HAP-1 (cell line): ENCODE results near the gene TRIM26.
"Not testable (repeated sequence)": the region's sequence is repeated elsewhere in the genome, so short reads cannot be mapped to it uniquely, and the experiment has no call there.

Experiments
- DNase-seq, 2 experiments: peaks; one replicate each; pipeline ENCODE4 v3.0.0-alpha.2; 2016 to 2020; ENCODE audit warnings: low spot score in 2 of 2
- H3K27me3 ChIP-seq: fragments of 250-450 bp; sonication (Bioruptor Pico); 2 replicates; pipeline ENCODE4 v1.5.1; 2020; ENCODE audit warnings: low read depth, mild to moderate bottlenecking, moderate library complexity
- H3K36me3 ChIP-seq: fragments of 250-450 bp; sonication (Bioruptor Pico); replicated peaks from 2 replicates; pipeline ENCODE4 v1.5.1; 2020; ENCODE audit warnings: mild to moderate bottlenecking
- H3K4me1 ChIP-seq: fragments of 250-450 bp; sonication (Bioruptor Pico); 2 replicates; pipeline ENCODE4 v1.5.1; 2020; ENCODE audit warnings: mild to moderate bottlenecking
- H3K4me3 ChIP-seq: fragments of 250-450 bp; sonication (Bioruptor Pico); 2 replicates; pipeline ENCODE4 v1.5.1; 2020; ENCODE audit warnings: mild to moderate bottlenecking, moderate library complexity
- H3K9me3 ChIP-seq: fragments of 250-450 bp; sonication (Bioruptor Pico); 2 replicates; pipeline ENCODE4 v1.5.1; 2020; ENCODE audit warnings: mild to moderate bottlenecking, moderate library complexity
- in situ Hi-C: fragments of 300-500 bp; cut with MboI; formaldehyde crosslinking; loops from 3 replicates; pipeline ENCODE4 v1.14.3; 2020; ENCODE audit warnings: low sequenced_read_pairs, inconsistent platforms, mixed read lengths

Gene TRIM26

GRCh38 chr6:30212865-30213666 is at the start of gene TRIM26:
Gene TRIM26 (minus strand): TSS chr6:30213406. CDS start chr6:30199103, 14,303 bp downstream.
- in situ Hi-C loops = loop anchor here (10.0 kb wide), 1 partner anchor 102 kb away; no protein-coding TSS in a partner anchor
- peaks cover 30% of the 10 kb centered on the region for H3K4me1 ChIP-seq

GRCh38 chr6:30260036-30260504 is 46.9 kb upstream of the TRIM26 start:
- in situ Hi-C loops = no loop called here
- DNase-seq = no peak
- Histone ChIP-seq H3K36me3 (peaks cover 5% of the 10 kb centered on the region; the same call in 1 of the 2 replicates), H3K9me3 (no peaks in the 10 kb centered on the region), H3K4me1 (peaks cover 2% of the 10 kb centered on the region; the same call in 1 of the 2 replicates), H3K4me3 (peak overlapping the region; percentile 75), H3K27me3 (no peaks in the 10 kb centered on the region)

More at GRCh38 chr6:30212865-30213666, at the start of gene TRIM26:
- Histone ChIP-seq H3K9me3 (no peaks in the 10 kb centered on the region), H3K27me3 (no peaks in the 10 kb centered on the region), H3K36me3 (peaks cover 3% of the 10 kb centered on the region; the same call in 1 of the 2 replicates), H3K4me3 (peak within 1 kb of the TSS; percentile 91)
- DNase-seq = peak; percentile 94 to 97

GRCh38 chr6:30259140-30260035 is 46.2 kb upstream of the TRIM26 start:
- no peaks in the 10 kb centered on the region for H3K9me3 ChIP-seq
- no peaks in the 10 kb centered on the region for H3K27me3 ChIP-seq
- H3K4me1 ChIP-seq = peaks cover 2% of the 10 kb centered on the region; the same call in 1 of the 2 replicates
- peak; percentile 77 to 83 for DNase-seq
- peak overlapping the region; percentile 75 for H3K4me3 ChIP-seq
- 0 out of 2 replicates have a peak, but pooled peaks cover 5% of the 10 kb centered on the region for H3K36me3 ChIP-seq
- in situ Hi-C loops = no loop called here

- no peaks in the 10 kb centered on the region for H3K9me3 ChIP-seq
- in situ Hi-C loops = no loop called here
- H3K4me3 ChIP-seq = no peak overlapping the region
- 0 out of 2 replicates have a peak, but pooled peaks cover 5% of the 10 kb centered on the region for H3K36me3 ChIP-seq
- DNase-seq = no peak
- no peaks in the 10 kb centered on the region for H3K27me3 ChIP-seq
- H3K4me1 ChIP-seq = peaks cover 2% of the 10 kb centered on the region; the same call in 1 of the 2 replicates
Measured at GRCh38 chr6:30258204-30258603, 45.0 kb upstream of the TRIM26 start.

- not testable (repeated sequence) for H3K9me3 ChIP-seq
Measured at GRCh38 chr6:30252417-30252816, 39.2 kb upstream of the TRIM26 start.

GRCh38 chr6:30244560-30244959 is 31.4 kb upstream of the TRIM26 start:
- H3K27me3 ChIP-seq = peaks cover 10% of the 10 kb centered on the region
- in situ Hi-C loops = loop anchor here (25.0 kb wide), 1 partner anchor 993 kb away; no protein-coding TSS in a partner anchor
- no peaks in the 10 kb centered on the region for H3K9me3 ChIP-seq
- H3K4me1 ChIP-seq = no peaks in the 10 kb centered on the region
- no peak overlapping the region for H3K4me3 ChIP-seq
- DNase-seq = no peak
- H3K36me3 ChIP-seq = no peaks in the 10 kb centered on the region

More at GRCh38 chr6:30252417-30252816, 39.2 kb upstream of the TRIM26 start:
- H3K36me3 ChIP-seq, H3K4me1 ChIP-seq, in situ Hi-C loops, H3K27me3 ChIP-seq, DNase-seq, H3K4me3 ChIP-seq: not testable (repeated sequence)

GRCh38 chr6:30238178-30238795 is 25.1 kb upstream of the TRIM26 start:
- Histone ChIP-seq H3K36me3 (no peaks in the 10 kb centered on the region), H3K9me3 (no peaks in the 10 kb centered on the region), H3K27me3 (peaks cover 18% of the 10 kb centered on the region), H3K4me1 (no peaks in the 10 kb centered on the region), H3K4me3 (no peak overlapping the region)
- no peak for DNase-seq
- in situ Hi-C loops = loop anchor here (25.0 kb wide), 1 partner anchor 999 kb away; no protein-coding TSS in a partner anchor

- in situ Hi-C loops = loop anchor here (25.0 kb wide), 1 partner anchor 1003 kb away; no protein-coding TSS in a partner anchor
- DNase-seq = no peak
- Histone ChIP-seq H3K27me3 (peaks cover 30% of the 10 kb centered on the region), H3K4me1 (no peaks in the 10 kb centered on the region), H3K36me3 (no peaks in the 10 kb centered on the region), H3K4me3 (no peak overlapping the region), H3K9me3 (no peaks in the 10 kb centered on the region)
Measured at GRCh38 chr6:30234356-30234755, 21.1 kb upstream of the TRIM26 start.

- no peak overlapping the region for H3K4me3 ChIP-seq
- no peaks in the 10 kb centered on the region for H3K36me3 ChIP-seq
- H3K27me3 ChIP-seq = peaks cover 25% of the 10 kb centered on the region; the same call in 1 of the 2 replicates
- in situ Hi-C loops = loop anchor here (25.0 kb wide), 1 partner anchor 1006 kb away; no protein-coding TSS in a partner anchor
- DNase-seq = no peak
- H3K4me1 ChIP-seq = no peaks in the 10 kb centered on the region
- no peaks in the 10 kb centered on the region for H3K9me3 ChIP-seq
Measured at GRCh38 chr6:30231067-30231466, 17.9 kb upstream of the TRIM26 start.

- in situ Hi-C loops = loop anchor here (25.0 kb wide), 1 partner anchor 1009 kb away; no protein-coding TSS in a partner anchor
- DNase-seq = no peak
- H3K9me3 ChIP-seq = peaks cover 7% of the 10 kb centered on the region; the same call in 1 of the 2 replicates
- H3K4me3 ChIP-seq = no peak overlapping the region
- H3K4me1 ChIP-seq = no peaks in the 10 kb centered on the region
- peaks cover 16% of the 10 kb centered on the region; the same call in 1 of the 2 replicates for H3K27me3 ChIP-seq
- no peaks in the 10 kb centered on the region for H3K36me3 ChIP-seq
Measured at GRCh38 chr6:30227763-30228487, 14.7 kb upstream of the TRIM26 start.

- Histone ChIP-seq H3K9me3 (peaks cover 7% of the 10 kb centered on the region; the same call in 1 of the 2 replicates), H3K36me3 (no peaks in the 10 kb centered on the region), H3K4me1 (no peaks in the 10 kb centered on the region), H3K4me3 (no peak overlapping the region), H3K27me3 (peaks cover 13% of the 10 kb centered on the region; the same call in 1 of the 2 replicates)
- DNase-seq = no peak
- in situ Hi-C loops = loop anchor here (25.0 kb wide), 1 partner anchor 1010 kb away; no protein-coding TSS in a partner anchor
Measured at GRCh38 chr6:30227242-30227722, 14.1 kb upstream of the TRIM26 start.

GRCh38 chr6:30223339-30223738 is 10.1 kb upstream of the TRIM26 start:
- Histone ChIP-seq H3K27me3 (no peaks in the 10 kb centered on the region), H3K4me1 (no peaks in the 10 kb centered on the region), H3K36me3 (no peaks in the 10 kb centered on the region), H3K9me3 (peaks cover 7% of the 10 kb centered on the region; the same call in 1 of the 2 replicates), H3K4me3 (no peak overlapping the region)
- DNase-seq = no peak
- in situ Hi-C loops = no loop called here
